Testis (tissue), 3 donors: ENCODE data around the gene RASGRP3. TPM values are rescaled to one million over a fixed set of nuclear protein-coding genes. Genes with fewer than 3 reads are reported as not detected.

Experiments used
- DNase-seq: peaks from one replicate; pipeline ENCODE4 v3.0.0-alpha.2; 2019
- H3K27ac ChIP-seq, 2 donors: fragments of 200-600 bp; sonication (generic); one replicate each; pipeline ENCODE4 v1.5.1; 2019
- H3K27me3 ChIP-seq: fragments of 200-600 bp; sonication (generic); one replicate; pipeline ENCODE4 v1.5.1; 2019
- H3K36me3 ChIP-seq: fragments of 200-600 bp; sonication (generic); one replicate; pipeline ENCODE4 v1.5.1; 2017; ENCODE audit warnings: low read depth; ENCODE audit errors: missing control alignments
- H3K4me1 ChIP-seq: fragments of 200-600 bp; sonication (generic); one replicate; pipeline ENCODE4 v1.5.1; 2019
- H3K4me3 ChIP-seq, 2 donors: fragments of 200-600 bp; sonication (generic); one replicate each; pipeline ENCODE4 v1.5.1; 2017 to 2019
- H3K9me3 ChIP-seq: fragments of 200-600 bp; sonication (generic); one replicate; pipeline ENCODE4 v1.5.1; 2017
- POLR2A ChIP-seq: fragments of 450-650 bp; IDR thresholded peaks from one replicate; pipeline ENCODE4 v1.6.1; 2017; ENCODE audit warnings: antibody characterized with exemption, mild to moderate bottlenecking, moderate library complexity
- WGBS, 2 donors: methylation state at CpG; one replicate each; pipeline ENCODE4 v1.1.5; 2018; 5-methylcytosine and 5-hydroxymethylcytosine counted together
- intact Hi-C: fragments of 100-400 bp; cut with DNase I; formaldehyde crosslinking; loops from one replicate; pipeline ENCODE4 v1.15.1; 2023; ENCODE audit warnings: low total_unique reads
- polyA plus RNA-seq: library from polyadenylated mRNA; stranded (reverse); fragments of 350-450 nt; fragmentation: Illumina TruSeq; extraction: RNeasy Lipid Tissue Mini Kit (QIAGEN cat#74804); gene quantifications from one replicate; pipeline ENCODE4 v1.2.3, GENCODE V29; 2014; ENCODE audit warnings: low read depth, low replicate concordance; ENCODE audit not compliant: insufficient read depth
- total RNA-seq, 2 donors: library from RNA; depleted of rRNA; stranded (reverse); fragments of >200 nt; gene quantifications; one replicate each; pipeline ENCODE4 v1.2.3, GENCODE V29; 2016
- TF ChIP-seq, protein P1 (sequence below), 3 experiments: fragments of 450-650 bp in 2 of 3; fragments of 200-600 bp in 1 of 3; sonication (generic) in 1 of 3; IDR thresholded peaks; one replicate each; pipeline ENCODE4 v1.5.1; 2016 to 2019; ENCODE audit warnings: antibody characterized with exemption in 3 of 3, mild to moderate bottlenecking in 2 of 3, moderate library complexity in 1 of 3

The RASGRP3 gene
- total and polyA plus RNA-seq, 3 donors from 2014 or later: 2.8 to 26.3 (median 8.2) TPM

DNA sequence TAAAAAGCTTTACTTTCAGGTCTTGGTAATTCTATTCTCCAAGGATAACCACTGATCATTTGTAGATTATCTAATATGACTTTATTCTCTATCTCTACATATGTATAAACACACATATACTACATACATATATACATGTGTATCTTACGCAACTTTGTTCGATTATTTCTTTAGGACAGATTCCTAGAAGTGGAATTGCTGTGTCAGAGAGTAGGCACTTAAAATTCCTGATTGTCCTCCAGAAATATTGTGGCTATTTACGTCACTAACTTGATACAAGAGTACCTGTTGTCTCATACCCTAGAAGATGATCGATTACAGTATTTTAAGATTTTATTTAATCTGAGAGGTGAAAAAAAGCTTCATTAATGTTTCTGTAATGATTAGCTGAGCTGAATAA lies 64.8 kb downstream of the RASGRP3 start:
- Histone ChIP-seq H3K9me3 (no peaks in the 10 kb centered on the region), H3K27me3 (no peaks in the 10 kb centered on the region), H3K4me1 (no peaks in the 10 kb centered on the region), H3K27ac (no peak overlapping the region), H3K36me3 (no peaks in the 10 kb centered on the region), H3K4me3 (no peak overlapping the region)
- TF ChIP-seq, protein P1, sequence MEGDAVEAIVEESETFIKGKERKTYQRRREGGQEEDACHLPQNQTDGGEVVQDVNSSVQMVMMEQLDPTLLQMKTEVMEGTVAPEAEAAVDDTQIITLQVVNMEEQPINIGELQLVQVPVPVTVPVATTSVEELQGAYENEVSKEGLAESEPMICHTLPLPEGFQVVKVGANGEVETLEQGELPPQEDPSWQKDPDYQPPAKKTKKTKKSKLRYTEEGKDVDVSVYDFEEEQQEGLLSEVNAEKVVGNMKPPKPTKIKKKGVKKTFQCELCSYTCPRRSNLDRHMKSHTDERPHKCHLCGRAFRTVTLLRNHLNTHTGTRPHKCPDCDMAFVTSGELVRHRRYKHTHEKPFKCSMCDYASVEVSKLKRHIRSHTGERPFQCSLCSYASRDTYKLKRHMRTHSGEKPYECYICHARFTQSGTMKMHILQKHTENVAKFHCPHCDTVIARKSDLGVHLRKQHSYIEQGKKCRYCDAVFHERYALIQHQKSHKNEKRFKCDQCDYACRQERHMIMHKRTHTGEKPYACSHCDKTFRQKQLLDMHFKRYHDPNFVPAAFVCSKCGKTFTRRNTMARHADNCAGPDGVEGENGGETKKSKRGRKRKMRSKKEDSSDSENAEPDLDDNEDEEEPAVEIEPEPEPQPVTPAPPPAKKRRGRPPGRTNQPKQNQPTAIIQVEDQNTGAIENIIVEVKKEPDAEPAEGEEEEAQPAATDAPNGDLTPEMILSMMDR (IDR thresholded peaks at IDR 0.05): no peak
- TF ChIP-seq POLR2A: no peak
- 80 to 87% methylated on average over 4 of the region's 4 CpGs for WGBS, 2 donors
- intact Hi-C loops: no loop called here
- no peak for DNase-seq

DNA sequence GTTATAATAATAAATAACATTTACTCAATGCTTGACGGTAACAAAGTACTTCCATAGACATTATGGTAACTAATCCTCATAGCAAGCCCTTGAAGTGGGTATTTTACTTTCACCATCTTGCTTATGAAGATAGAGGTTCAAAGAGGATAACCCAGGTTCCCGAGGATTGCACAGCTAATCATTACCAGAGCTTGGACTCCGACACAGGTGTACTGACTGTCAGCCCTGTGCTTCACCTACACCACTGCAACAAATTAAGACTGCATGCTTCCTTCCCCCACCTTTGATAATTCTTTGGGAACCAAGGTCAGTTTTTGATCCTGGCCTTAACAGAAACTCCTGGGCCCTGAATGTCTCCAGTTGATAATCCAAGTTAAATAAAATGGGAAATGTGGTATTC lies 73.8 kb downstream of the RASGRP3 start:
- Histone ChIP-seq H3K36me3 (no peaks in the 10 kb centered on the region), H3K9me3 (no peaks in the 10 kb centered on the region), H3K4me1 (peaks cover 4% of the 10 kb centered on the region), H3K27ac (no peak overlapping the region), H3K27me3 (no peaks in the 10 kb centered on the region), H3K4me3 (no peak overlapping the region)
- 91 to 93% methylated on average over 3 of the region's 3 CpGs for WGBS, 2 donors
- intact Hi-C loops: no loop called here
- TF ChIP-seq POLR2A: no peak
- TF ChIP-seq, protein P1 (IDR thresholded peaks at IDR 0.05): no peak
- DNase-seq: no peak

DNA sequence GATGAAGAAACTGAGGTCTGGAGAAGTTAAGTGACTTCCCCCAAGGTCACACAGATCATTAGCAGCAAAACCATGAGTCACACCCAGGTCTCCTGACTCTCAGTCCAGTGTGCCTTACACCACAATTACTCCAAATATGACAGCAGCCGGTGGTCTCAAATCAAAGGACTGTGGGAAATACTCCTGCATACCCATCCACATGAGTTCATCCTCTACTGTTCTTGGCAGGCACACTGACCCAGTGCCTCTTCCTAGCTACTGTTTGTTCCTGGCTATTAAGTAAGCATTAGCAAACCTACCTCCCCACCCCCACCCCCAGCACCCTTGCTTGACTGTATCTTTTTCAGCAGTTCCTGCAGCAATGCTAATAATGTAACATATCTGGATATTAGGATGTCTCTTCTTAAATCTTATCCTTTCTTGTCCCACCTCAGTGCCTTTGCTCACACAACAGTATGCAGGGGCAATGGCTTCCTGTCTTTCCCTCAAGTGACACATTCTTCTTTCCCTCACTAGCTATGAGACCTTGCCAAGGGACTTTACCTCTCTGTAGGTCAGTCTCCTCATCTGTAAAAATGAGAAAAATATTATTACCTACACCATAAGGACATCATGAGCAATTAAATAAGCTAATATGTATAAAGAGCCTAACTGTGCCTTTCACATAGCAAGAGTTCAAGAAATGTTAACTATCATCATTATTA lies 76.5 kb downstream of the RASGRP3 start:
- Histone ChIP-seq H3K4me1 (peaks cover 8% of the 10 kb centered on the region), H3K27ac (no peak overlapping the region), H3K36me3 (no peaks in the 10 kb centered on the region), H3K27me3 (no peaks in the 10 kb centered on the region), H3K9me3 (no peaks in the 10 kb centered on the region), H3K4me3 (no peak overlapping the region)
- TF ChIP-seq, protein P1 (IDR thresholded peaks at IDR 0.05): no peak
- no peak for TF ChIP-seq POLR2A
- WGBS, 2 donors: 67 to 79% methylated on average over 1 of the region's 1 CpG
- intact Hi-C loops: no loop called here
- DNase-seq: no peak

DNA sequence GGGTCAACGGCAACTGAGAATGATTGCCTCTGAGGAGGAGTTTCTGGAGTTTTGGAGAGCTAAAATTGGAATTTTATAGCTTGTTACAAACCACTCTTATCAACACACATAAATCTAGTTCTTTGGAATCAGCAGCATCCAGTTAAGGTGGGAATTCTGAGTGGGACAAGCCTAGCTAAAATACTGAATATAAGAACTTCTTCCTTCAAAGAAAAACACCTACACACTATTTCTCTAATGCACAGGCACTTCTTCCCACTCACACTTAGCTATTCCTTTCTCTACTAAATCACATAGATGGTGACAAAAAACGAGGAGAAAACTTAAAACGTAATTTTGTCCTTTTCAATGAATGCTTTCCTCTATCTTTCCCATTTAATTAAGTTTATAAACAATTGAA lies 79.2 kb downstream of the RASGRP3 start:
- no peaks in the 10 kb centered on the region for H3K27me3 ChIP-seq
- H3K4me1 ChIP-seq: peaks cover 8% of the 10 kb centered on the region
- H3K27ac ChIP-seq: peak overlapping the region in 1 of 2 donors; percentile 3
- WGBS, 2 donors: 52 to 61% methylated on average over 3 of the region's 3 CpGs
- H3K36me3 ChIP-seq: no peaks in the 10 kb centered on the region
- DNase-seq: no peak
- no peak overlapping the region for H3K4me3 ChIP-seq
- TF ChIP-seq, protein P1 (IDR thresholded peaks at IDR 0.05): no peak
- TF ChIP-seq POLR2A: no peak
- H3K9me3 ChIP-seq: no peaks in the 10 kb centered on the region
- intact Hi-C loops: no loop called here

DNA sequence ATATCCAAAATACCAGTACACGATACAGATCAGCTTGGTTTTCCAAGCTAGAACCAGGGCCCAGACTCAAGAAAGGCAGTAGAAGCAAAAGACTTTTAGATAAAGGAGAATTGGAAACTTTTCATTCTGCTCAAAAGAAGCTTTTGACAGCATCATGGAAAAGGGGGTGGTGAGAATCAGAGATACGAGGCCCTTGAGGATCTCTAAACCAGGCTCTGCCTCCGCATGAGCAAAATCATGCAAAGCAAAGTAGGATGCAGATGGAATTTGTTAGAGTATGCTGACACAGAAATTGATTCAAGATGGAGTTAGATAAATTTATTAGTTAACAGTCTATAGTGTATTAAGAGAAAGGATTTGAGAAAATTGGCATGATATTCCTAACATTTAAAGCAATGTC lies 82.9 kb downstream of the RASGRP3 start:
- 93 to 98% methylated on average over 3 of the region's 3 CpGs for WGBS, 2 donors
- no peak for TF ChIP-seq POLR2A
- TF ChIP-seq, protein P1 (IDR thresholded peaks at IDR 0.05): no peak
- Histone ChIP-seq H3K27me3 (no peaks in the 10 kb centered on the region), H3K4me3 (no peak overlapping the region), H3K36me3 (no peaks in the 10 kb centered on the region), H3K9me3 (no peaks in the 10 kb centered on the region), H3K4me1 (peaks cover 8% of the 10 kb centered on the region), H3K27ac (no peak overlapping the region)
- DNase-seq: no peak
- intact Hi-C loops: no loop called here
